ENCODE results near the gene CNOT2.

DNA sequence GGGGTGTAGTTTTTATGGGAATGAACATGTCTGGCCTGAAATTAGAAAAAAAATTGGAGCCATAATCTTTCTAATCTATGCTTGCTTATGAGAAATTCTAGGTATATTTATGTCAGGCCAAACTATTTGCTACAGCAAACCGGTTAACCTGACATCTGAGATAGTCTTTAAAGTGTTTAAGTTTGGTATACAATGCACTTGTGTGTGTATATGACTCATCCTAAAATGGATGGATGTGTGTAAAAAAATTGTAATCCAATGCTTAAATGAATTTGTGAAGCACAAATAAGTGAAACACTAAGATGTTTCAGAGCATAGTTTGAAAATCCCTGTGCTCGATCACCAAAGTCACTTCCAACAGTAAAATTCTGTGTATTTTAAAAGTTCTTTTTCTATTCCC is 6.7 kb downstream of the CNOT2 start:
- TF ChIP-seq JUND (IDR thresholded peaks at IDR 0.05) (no peak), YY1 (IDR thresholded peaks at IDR 0.05) (no peak), SP1 (IDR thresholded peaks at IDR 0.05) (no peak), RXRA (IDR thresholded peaks at IDR 0.05) (no peak), FOXA1 (IDR thresholded peaks at IDR 0.05) (no peak), TAF1 (conservative IDR thresholded peaks at IDR 0.05) (no peak), RAD21 (IDR thresholded peaks at IDR 0.05) (no peak), EGR1 (IDR thresholded peaks at IDR 0.05; ENCODE audit: low read depth in 2 of 2) (no peak)
- TF ChIP-seq, protein P1, sequence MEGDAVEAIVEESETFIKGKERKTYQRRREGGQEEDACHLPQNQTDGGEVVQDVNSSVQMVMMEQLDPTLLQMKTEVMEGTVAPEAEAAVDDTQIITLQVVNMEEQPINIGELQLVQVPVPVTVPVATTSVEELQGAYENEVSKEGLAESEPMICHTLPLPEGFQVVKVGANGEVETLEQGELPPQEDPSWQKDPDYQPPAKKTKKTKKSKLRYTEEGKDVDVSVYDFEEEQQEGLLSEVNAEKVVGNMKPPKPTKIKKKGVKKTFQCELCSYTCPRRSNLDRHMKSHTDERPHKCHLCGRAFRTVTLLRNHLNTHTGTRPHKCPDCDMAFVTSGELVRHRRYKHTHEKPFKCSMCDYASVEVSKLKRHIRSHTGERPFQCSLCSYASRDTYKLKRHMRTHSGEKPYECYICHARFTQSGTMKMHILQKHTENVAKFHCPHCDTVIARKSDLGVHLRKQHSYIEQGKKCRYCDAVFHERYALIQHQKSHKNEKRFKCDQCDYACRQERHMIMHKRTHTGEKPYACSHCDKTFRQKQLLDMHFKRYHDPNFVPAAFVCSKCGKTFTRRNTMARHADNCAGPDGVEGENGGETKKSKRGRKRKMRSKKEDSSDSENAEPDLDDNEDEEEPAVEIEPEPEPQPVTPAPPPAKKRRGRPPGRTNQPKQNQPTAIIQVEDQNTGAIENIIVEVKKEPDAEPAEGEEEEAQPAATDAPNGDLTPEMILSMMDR (IDR thresholded peaks at IDR 0.05; ENCODE audit: low read depth, low read length, missing input control), result no peak
- TF ChIP-seq, protein P2, sequence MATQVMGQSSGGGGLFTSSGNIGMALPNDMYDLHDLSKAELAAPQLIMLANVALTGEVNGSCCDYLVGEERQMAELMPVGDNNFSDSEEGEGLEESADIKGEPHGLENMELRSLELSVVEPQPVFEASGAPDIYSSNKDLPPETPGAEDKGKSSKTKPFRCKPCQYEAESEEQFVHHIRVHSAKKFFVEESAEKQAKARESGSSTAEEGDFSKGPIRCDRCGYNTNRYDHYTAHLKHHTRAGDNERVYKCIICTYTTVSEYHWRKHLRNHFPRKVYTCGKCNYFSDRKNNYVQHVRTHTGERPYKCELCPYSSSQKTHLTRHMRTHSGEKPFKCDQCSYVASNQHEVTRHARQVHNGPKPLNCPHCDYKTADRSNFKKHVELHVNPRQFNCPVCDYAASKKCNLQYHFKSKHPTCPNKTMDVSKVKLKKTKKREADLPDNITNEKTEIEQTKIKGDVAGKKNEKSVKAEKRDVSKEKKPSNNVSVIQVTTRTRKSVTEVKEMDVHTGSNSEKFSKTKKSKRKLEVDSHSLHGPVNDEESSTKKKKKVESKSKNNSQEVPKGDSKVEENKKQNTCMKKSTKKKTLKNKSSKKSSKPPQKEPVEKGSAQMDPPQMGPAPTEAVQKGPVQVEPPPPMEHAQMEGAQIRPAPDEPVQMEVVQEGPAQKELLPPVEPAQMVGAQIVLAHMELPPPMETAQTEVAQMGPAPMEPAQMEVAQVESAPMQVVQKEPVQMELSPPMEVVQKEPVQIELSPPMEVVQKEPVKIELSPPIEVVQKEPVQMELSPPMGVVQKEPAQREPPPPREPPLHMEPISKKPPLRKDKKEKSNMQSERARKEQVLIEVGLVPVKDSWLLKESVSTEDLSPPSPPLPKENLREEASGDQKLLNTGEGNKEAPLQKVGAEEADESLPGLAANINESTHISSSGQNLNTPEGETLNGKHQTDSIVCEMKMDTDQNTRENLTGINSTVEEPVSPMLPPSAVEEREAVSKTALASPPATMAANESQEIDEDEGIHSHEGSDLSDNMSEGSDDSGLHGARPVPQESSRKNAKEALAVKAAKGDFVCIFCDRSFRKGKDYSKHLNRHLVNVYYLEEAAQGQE (IDR thresholded peaks at IDR 0.05), result no peak
- TF ChIP-seq, protein P3, sequence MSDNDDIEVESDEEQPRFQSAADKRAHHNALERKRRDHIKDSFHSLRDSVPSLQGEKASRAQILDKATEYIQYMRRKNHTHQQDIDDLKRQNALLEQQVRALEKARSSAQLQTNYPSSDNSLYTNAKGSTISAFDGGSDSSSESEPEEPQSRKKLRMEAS (IDR thresholded peaks at IDR 0.05), result no peak
- TF ChIP-seq, protein P4, sequence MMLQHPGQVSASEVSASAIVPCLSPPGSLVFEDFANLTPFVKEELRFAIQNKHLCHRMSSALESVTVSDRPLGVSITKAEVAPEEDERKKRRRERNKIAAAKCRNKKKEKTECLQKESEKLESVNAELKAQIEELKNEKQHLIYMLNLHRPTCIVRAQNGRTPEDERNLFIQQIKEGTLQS (IDR thresholded peaks at IDR 0.05), result no peak

Data from liver (tissue), 3 donors.